ENCODE results near the gene GOLT1B.

The GOLT1B gene

DNA sequence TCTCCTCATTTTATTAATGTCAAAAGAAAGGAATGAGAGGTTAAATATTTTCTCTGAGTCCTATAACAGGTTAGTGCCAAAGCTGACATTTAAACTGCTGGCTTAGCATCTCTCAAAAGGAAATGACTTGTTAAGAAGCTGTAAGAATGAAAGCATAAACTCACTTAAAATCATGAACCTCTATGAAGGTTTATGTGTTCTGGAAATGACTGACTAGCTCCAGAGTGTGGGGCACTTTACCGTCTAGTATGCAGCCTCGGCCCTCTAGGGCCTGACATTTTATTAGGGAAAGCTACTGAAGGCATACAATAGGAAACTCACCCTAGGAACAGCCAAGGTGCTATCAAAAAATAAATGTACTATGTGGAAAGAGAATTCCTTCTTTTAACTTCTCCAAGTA lies 59.6 kb downstream of the GOLT1B start:
- Mint-ChIP-seq H3K36me3 (ENCODE audit: low read depth) (no peaks in the 10 kb centered on the region), H3K4me1 (ENCODE audit: low read depth) (peaks cover 9% of the 10 kb centered on the region), H3K27ac (no peak overlapping the region), H3K9me3 (no peaks in the 10 kb centered on the region), H3K27me3 (ENCODE audit: low read depth) (no peaks in the 10 kb centered on the region), H3K4me3 (no peak overlapping the region)
- no peak for DNase-seq (ENCODE audit: low spot score)

DNA sequence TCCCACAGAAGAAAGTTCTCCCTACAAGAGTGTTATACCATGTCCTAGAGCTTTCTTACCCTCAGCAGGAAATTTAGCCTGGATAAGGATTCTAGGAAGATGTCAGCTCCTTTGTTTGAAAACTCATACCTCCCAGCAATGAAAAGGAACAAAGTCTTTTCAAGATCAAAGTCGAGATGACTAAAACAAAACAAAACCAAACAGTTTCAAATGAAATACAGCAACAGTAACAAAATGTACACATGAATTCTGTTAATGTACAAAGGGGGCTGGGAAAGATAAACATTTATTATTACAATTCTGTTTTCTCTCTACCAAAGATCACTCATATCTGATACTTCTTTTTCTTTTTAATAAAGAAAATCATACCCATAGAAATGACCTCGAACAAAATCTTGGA lies 61.3 kb downstream of the GOLT1B start:
- DNase-seq (ENCODE audit: low spot score), result no peak
- no peaks in the 10 kb centered on the region for H3K36me3 Mint-ChIP-seq (ENCODE audit: low read depth)
- no peaks in the 10 kb centered on the region for H3K9me3 Mint-ChIP-seq
- no peaks in the 10 kb centered on the region for H3K27me3 Mint-ChIP-seq (ENCODE audit: low read depth)
- H3K27ac Mint-ChIP-seq, result no peak overlapping the region
- H3K4me1 Mint-ChIP-seq (ENCODE audit: low read depth), result peaks cover 9% of the 10 kb centered on the region
- H3K4me3 Mint-ChIP-seq, result no peak overlapping the region

DNA sequence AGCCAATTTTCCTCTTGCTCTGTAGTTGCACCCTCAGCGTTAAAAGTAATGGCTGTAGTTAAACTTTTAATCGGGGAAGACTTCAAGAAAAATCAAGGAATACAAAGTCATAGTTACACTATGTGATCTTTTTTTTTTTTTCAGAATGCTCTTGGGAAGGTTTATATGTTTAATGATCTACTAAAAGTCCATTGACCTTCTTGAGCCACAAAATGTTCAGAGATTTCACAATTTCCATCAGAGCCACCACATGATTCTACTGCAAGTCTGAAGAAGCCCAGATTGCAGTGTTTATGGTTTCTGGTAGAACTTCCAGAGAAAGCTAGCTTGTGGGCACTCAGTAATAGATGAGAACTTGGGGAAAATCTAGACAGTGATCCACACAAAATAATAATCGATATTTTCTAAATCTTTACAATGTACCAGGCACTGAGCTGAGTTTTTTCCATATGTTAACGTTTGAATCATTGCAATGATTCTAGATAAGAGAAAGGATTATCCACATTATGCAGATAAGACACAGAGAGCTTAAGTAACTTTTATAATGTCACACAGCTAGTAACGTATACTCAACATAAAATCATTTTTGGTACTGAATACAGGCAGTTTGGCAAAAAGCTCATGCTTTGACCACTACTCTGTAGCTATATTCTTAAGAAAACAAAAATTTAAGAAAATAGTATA lies 64.8 kb downstream of the GOLT1B start:
- H3K4me1 Mint-ChIP-seq (ENCODE audit: low read depth), result peaks cover 1% of the 10 kb centered on the region

DNA sequence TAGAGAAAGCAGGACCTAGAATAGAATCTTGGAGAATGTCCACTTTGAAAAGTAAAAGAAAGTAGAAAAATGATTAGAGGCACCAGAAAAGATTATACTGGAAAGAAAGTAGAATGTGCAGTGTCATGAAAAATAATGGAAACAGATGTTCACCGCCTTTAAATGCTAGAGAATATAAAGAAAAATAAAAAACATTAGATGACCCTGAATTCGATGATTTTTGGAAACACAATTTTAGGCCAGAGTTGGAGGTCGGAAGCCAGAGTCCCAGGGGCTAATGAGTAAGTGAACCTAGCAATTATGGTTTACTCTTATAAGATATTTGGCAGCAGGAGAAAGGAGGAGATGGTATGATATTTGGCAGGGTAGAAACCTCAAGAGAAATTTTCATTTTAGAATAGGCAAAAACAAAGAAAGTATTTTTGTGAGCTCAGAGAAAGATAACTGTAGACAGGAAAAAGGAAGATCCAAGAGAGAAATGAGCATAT lies 65.4 kb downstream of the GOLT1B start:
- H3K27ac Mint-ChIP-seq, result no peak overlapping the region
- no peaks in the 10 kb centered on the region for H3K9me3 Mint-ChIP-seq
- no peak overlapping the region for H3K4me3 Mint-ChIP-seq
- no peaks in the 10 kb centered on the region for H3K36me3 Mint-ChIP-seq (ENCODE audit: low read depth)
- H3K27me3 Mint-ChIP-seq (ENCODE audit: low read depth), result no peaks in the 10 kb centered on the region
- DNase-seq (ENCODE audit: low spot score), result no peak
- peaks cover 1% of the 10 kb centered on the region for H3K4me1 Mint-ChIP-seq (ENCODE audit: low read depth)

More for the DNA sequence above, 64.8 kb downstream of the GOLT1B start:
- H3K27ac Mint-ChIP-seq, result no peak overlapping the region
- no peaks in the 10 kb centered on the region for H3K9me3 Mint-ChIP-seq
- no peaks in the 10 kb centered on the region for H3K36me3 Mint-ChIP-seq (ENCODE audit: low read depth)
- DNase-seq (ENCODE audit: low spot score), result no peak
- H3K27me3 Mint-ChIP-seq (ENCODE audit: low read depth), result no peaks in the 10 kb centered on the region
- no peak overlapping the region for H3K4me3 Mint-ChIP-seq

Data from T-helper 2 cell treated with Interferon-gamma antibody and Interleukin-4, amounts not matched to agents 5 μg/mL and 100 μg/mL, for 36 hours (primary cell).